Amniotic epithelial cell (primary cell): ENCODE data around the gene CACUL1.

Source experiments
- DNase-seq: peaks from one replicate; pipeline ENCODE4 v3.0.0-alpha.2; 2010; ENCODE audit warnings: low read depth

The CACUL1 gene

GRCh38 chr10:118768041-118768919 is 13.5 kb upstream of the CACUL1 start:
- DNase-seq: no peak

- DNase-seq: no peak
Measured at GRCh38 chr10:118767297-118768040, 12.7 kb upstream of the CACUL1 start.

GRCh38 chr10:118764195-118764594 is 9.4 kb upstream of the CACUL1 start:
- DNase-seq: no peak

GRCh38 chr10:118763202-118763988 is 8.6 kb upstream of the CACUL1 start:
- no peak for DNase-seq

- DNase-seq: no peak
Measured at GRCh38 chr10:118760265-118760664, 5.5 kb upstream of the CACUL1 start.

GRCh38 chr10:118758449-118758848 is 3.7 kb upstream of the CACUL1 start:
- no peak for DNase-seq

- peak; percentile 33 for DNase-seq
Measured at GRCh38 chr10:118754229-118754555, 578 bp downstream of the CACUL1 start.

GRCh38 chr10:118753331-118754228 is 1.2 kb downstream of the CACUL1 start:
- no peak for DNase-seq

GRCh38 chr10:118752409-118752808 is 2.4 kb downstream of the CACUL1 start:
- DNase-seq: no peak

GRCh38 chr10:118751265-118751664 is 3.5 kb downstream of the CACUL1 start:
- no peak for DNase-seq

GRCh38 chr10:118748041-118748440 is 6.7 kb downstream of the CACUL1 start:
- no peak for DNase-seq

GRCh38 chr10:118746246-118746645 is 8.5 kb downstream of the CACUL1 start:
- peak; percentile 67 for DNase-seq

- no peak for DNase-seq
Measured at GRCh38 chr10:118745056-118745455, 9.7 kb downstream of the CACUL1 start.

- DNase-seq: peak; percentile 41
Measured at GRCh38 chr10:118744346-118744918, 10.3 kb downstream of the CACUL1 start.

- DNase-seq: peak; percentile 71
Measured at GRCh38 chr10:118742782-118743181, 12.0 kb downstream of the CACUL1 start.

- no peak for DNase-seq
Measured at GRCh38 chr10:118742032-118742431, 12.7 kb downstream of the CACUL1 start.

GRCh38 chr10:118738406-118738805 is 16.4 kb downstream of the CACUL1 start:
- no peak for DNase-seq

GRCh38 chr10:118737603-118738302 is 17.0 kb downstream of the CACUL1 start:
- DNase-seq: no peak

GRCh38 chr10:118735294-118735693 is 19.5 kb downstream of the CACUL1 start:
- DNase-seq: no peak

GRCh38 chr10:118734475-118734874 is 20.3 kb downstream of the CACUL1 start:
- no peak for DNase-seq
